Islet of Langerhans (tissue), 1 donor: ENCODE results near the gene IL20RA.
"Not testable (repeated sequence)": the region's sequence is repeated elsewhere in the genome, so short reads cannot be mapped to it uniquely, and the experiment has no call there.

Experiments
- FAIRE-seq: peaks from one replicate; lab custom pipeline; 2011; peaks lifted over from hg19 to GRCh38; lab: Jason Lieb, UNC

The IL20RA gene

GRCh38 chr6:137006056-137006455, 38.7 kb downstream of the IL20RA start:
- FAIRE-seq, result no peak

- FAIRE-seq, result no peak
Observed at GRCh38 chr6:137005073-137005472, 39.7 kb downstream of the IL20RA start.

- no peak for FAIRE-seq
Observed at GRCh38 chr6:137002505-137002904, 42.3 kb downstream of the IL20RA start.

GRCh38 chr6:137001977-137002302, 42.8 kb downstream of the IL20RA start:
- FAIRE-seq, result no peak

- no peak for FAIRE-seq
Observed at GRCh38 chr6:137001299-137001976, 43.3 kb downstream of the IL20RA start.

GRCh38 chr6:137000825-137001224, 43.9 kb downstream of the IL20RA start:
- no peak for FAIRE-seq

GRCh38 chr6:136995521-136995920, 49.2 kb downstream of the IL20RA start:
- no peak for FAIRE-seq

GRCh38 chr6:136994782-136995181, 50.0 kb downstream of the IL20RA start:
- peak; percentile 100 for FAIRE-seq

GRCh38 chr6:136992113-136992512, 52.7 kb downstream of the IL20RA start:
- FAIRE-seq, result no peak

- no peak for FAIRE-seq
Observed at GRCh38 chr6:136991646-136992045, 53.1 kb downstream of the IL20RA start.

GRCh38 chr6:136990754-136991153, 54.0 kb downstream of the IL20RA start:
- FAIRE-seq, result peak; percentile 85

GRCh38 chr6:136990242-136990578, 54.6 kb downstream of the IL20RA start:
- peak; percentile 90 for FAIRE-seq

GRCh38 chr6:136989571-136990241, 55.1 kb downstream of the IL20RA start:
- peak; percentile 24 for FAIRE-seq

GRCh38 chr6:136987526-136987925, 57.2 kb downstream of the IL20RA start:
- no peak for FAIRE-seq

GRCh38 chr6:136985502-136985901, 59.3 kb downstream of the IL20RA start:
- FAIRE-seq, result no peak

- peak; percentile 64 for FAIRE-seq
Observed at GRCh38 chr6:136984578-136984977, 60.2 kb downstream of the IL20RA start.

- FAIRE-seq, result no peak
Observed at GRCh38 chr6:136983687-136984086, 61.1 kb downstream of the IL20RA start.

- no peak for FAIRE-seq
Observed at GRCh38 chr6:136982928-136983327, 61.8 kb downstream of the IL20RA start.

GRCh38 chr6:136980070-136980469, 64.7 kb downstream of the IL20RA start:
- no peak for FAIRE-seq

- FAIRE-seq, result no peak
Observed at GRCh38 chr6:136979206-136979605, 65.6 kb downstream of the IL20RA start.

- FAIRE-seq, result no peak
Observed at GRCh38 chr6:136977075-136977474, 67.7 kb downstream of the IL20RA start.

GRCh38 chr6:136975089-136975715, 69.6 kb downstream of the IL20RA start:
- FAIRE-seq, result no peak

- not testable (repeated sequence) for FAIRE-seq
Observed at GRCh38 chr6:136973781-136974180, 71.0 kb downstream of the IL20RA start.

GRCh38 chr6:136971609-136972008, 73.2 kb downstream of the IL20RA start:
- FAIRE-seq, result no peak
